Testis (tissue), 3 donors: ENCODE data around the gene MORN4. TPM values are rescaled to one million over a fixed set of nuclear protein-coding genes. Genes with fewer than 3 reads are reported as not detected.

Experiments used
- DNase-seq: peaks from one replicate; pipeline ENCODE4 v3.0.0-alpha.2; 2019
- H3K27ac ChIP-seq, 2 donors: fragments of 200-600 bp; sonication (generic); one replicate each; pipeline ENCODE4 v1.5.1; 2019
- H3K27me3 ChIP-seq: fragments of 200-600 bp; sonication (generic); one replicate; pipeline ENCODE4 v1.5.1; 2019
- H3K36me3 ChIP-seq: fragments of 200-600 bp; sonication (generic); one replicate; pipeline ENCODE4 v1.5.1; 2017; ENCODE audit warnings: low read depth; ENCODE audit errors: missing control alignments
- H3K4me1 ChIP-seq: fragments of 200-600 bp; sonication (generic); one replicate; pipeline ENCODE4 v1.5.1; 2019
- H3K4me3 ChIP-seq, 2 donors: fragments of 200-600 bp; sonication (generic); one replicate each; pipeline ENCODE4 v1.5.1; 2017 to 2019
- H3K9me3 ChIP-seq: fragments of 200-600 bp; sonication (generic); one replicate; pipeline ENCODE4 v1.5.1; 2017
- POLR2A ChIP-seq: fragments of 450-650 bp; IDR thresholded peaks from one replicate; pipeline ENCODE4 v1.6.1; 2017; ENCODE audit warnings: antibody characterized with exemption, mild to moderate bottlenecking, moderate library complexity
- WGBS, 2 donors: methylation state at CpG; one replicate each; pipeline ENCODE4 v1.1.5; 2018; 5-methylcytosine and 5-hydroxymethylcytosine counted together
- intact Hi-C: fragments of 100-400 bp; cut with DNase I; formaldehyde crosslinking; loops from one replicate; pipeline ENCODE4 v1.15.1; 2023; ENCODE audit warnings: low total_unique reads
- polyA plus RNA-seq: library from polyadenylated mRNA; stranded (reverse); fragments of 350-450 nt; fragmentation: Illumina TruSeq; extraction: RNeasy Lipid Tissue Mini Kit (QIAGEN cat#74804); gene quantifications from one replicate; pipeline ENCODE4 v1.2.3, GENCODE V29; 2014; ENCODE audit warnings: low read depth, low replicate concordance; ENCODE audit not compliant: insufficient read depth
- total RNA-seq, 2 donors: library from RNA; depleted of rRNA; stranded (reverse); fragments of >200 nt; gene quantifications; one replicate each; pipeline ENCODE4 v1.2.3, GENCODE V29; 2016
- TF ChIP-seq, protein P1 (sequence below), 3 experiments: fragments of 450-650 bp in 2 of 3; fragments of 200-600 bp in 1 of 3; sonication (generic) in 1 of 3; IDR thresholded peaks; one replicate each; pipeline ENCODE4 v1.5.1; 2016 to 2019; ENCODE audit warnings: antibody characterized with exemption in 3 of 3, mild to moderate bottlenecking in 2 of 3, moderate library complexity in 1 of 3

The MORN4 gene
- total and polyA plus RNA-seq, 3 donors from 2014 or later = 7.1 to 23.3 (median 7.5) TPM

DNA sequence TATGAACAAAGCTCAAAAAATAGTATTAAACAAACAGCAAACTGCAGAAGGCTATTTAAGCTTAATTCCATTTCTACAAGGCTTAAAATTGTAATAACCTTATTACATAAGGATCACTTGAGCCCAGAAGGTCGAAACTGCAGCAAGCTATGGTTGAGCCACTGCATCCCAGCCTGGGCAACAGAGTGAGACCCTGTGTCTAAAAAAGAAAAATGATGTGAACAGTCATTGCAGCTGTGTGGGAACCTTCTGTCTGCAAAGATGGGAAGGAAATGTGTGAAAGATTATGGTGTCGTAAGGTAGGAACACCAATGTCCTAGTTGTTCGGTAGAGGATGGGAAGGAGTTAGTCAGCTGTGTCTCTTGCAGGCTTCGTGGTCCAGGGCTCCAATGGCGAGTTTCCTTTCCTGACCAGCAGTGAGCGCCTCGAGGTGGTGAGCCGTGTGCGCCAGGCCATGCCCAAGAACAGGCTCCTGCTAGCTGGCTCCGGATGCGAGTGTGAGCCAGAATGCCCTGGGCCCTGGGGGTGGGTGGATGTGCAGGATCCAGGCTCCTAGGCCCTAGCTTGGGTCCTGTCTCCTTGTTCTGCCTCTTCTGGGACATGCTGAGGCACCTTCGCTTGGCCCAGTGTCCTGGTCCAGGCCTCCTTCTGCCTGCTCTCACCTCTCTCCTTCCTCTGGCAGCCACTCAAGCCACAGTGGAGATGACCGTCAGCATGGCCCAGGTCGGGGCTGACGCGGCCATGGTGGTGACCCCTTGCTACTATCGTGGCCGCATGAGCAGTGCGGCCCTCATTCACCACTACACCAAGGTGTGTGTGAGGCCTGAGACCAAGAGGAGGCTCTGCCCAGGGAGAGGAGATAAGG is 34.7 kb downstream of the MORN4 start:
- Histone ChIP-seq H3K9me3 (no peaks in the 10 kb centered on the region), H3K4me3 (no peak overlapping the region), H3K27ac (no peak overlapping the region), H3K27me3 (no peaks in the 10 kb centered on the region), H3K36me3 (no peaks in the 10 kb centered on the region), H3K4me1 (no peaks in the 10 kb centered on the region)
- DNase-seq = no peak
- intact Hi-C loops = no loop called here
- TF ChIP-seq, protein P1, sequence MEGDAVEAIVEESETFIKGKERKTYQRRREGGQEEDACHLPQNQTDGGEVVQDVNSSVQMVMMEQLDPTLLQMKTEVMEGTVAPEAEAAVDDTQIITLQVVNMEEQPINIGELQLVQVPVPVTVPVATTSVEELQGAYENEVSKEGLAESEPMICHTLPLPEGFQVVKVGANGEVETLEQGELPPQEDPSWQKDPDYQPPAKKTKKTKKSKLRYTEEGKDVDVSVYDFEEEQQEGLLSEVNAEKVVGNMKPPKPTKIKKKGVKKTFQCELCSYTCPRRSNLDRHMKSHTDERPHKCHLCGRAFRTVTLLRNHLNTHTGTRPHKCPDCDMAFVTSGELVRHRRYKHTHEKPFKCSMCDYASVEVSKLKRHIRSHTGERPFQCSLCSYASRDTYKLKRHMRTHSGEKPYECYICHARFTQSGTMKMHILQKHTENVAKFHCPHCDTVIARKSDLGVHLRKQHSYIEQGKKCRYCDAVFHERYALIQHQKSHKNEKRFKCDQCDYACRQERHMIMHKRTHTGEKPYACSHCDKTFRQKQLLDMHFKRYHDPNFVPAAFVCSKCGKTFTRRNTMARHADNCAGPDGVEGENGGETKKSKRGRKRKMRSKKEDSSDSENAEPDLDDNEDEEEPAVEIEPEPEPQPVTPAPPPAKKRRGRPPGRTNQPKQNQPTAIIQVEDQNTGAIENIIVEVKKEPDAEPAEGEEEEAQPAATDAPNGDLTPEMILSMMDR (IDR thresholded peaks at IDR 0.05) = no peak
- no peak for TF ChIP-seq POLR2A
- 93 to 96% methylated on average over 13 to 19 of the region's 19 CpGs for WGBS, 2 donors

DNA sequence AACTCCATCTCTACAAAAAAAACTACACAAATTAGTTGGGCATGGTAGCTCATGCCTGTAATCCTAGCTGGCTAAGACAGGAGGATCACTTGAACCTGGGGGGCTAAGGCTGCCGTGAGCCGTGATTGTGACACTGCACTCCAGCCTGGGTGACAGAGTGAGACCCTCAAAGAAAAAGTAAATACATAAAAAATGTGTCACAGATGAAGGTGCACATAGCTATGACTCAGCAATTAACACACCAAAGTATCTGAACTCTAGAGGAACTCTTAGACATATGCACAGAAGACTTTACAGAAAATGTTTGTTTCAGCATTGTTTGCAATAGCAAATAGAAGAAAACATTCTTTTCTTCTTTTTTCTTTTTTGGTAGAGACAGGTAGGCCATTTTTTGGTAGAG is 35.5 kb downstream of the MORN4 start:
- intact Hi-C loops = no loop called here
- WGBS, 2 donors = 89 to 95% methylated on average over 2 of the region's 2 CpGs
- H3K4me3 ChIP-seq = no peak overlapping the region

DNA sequence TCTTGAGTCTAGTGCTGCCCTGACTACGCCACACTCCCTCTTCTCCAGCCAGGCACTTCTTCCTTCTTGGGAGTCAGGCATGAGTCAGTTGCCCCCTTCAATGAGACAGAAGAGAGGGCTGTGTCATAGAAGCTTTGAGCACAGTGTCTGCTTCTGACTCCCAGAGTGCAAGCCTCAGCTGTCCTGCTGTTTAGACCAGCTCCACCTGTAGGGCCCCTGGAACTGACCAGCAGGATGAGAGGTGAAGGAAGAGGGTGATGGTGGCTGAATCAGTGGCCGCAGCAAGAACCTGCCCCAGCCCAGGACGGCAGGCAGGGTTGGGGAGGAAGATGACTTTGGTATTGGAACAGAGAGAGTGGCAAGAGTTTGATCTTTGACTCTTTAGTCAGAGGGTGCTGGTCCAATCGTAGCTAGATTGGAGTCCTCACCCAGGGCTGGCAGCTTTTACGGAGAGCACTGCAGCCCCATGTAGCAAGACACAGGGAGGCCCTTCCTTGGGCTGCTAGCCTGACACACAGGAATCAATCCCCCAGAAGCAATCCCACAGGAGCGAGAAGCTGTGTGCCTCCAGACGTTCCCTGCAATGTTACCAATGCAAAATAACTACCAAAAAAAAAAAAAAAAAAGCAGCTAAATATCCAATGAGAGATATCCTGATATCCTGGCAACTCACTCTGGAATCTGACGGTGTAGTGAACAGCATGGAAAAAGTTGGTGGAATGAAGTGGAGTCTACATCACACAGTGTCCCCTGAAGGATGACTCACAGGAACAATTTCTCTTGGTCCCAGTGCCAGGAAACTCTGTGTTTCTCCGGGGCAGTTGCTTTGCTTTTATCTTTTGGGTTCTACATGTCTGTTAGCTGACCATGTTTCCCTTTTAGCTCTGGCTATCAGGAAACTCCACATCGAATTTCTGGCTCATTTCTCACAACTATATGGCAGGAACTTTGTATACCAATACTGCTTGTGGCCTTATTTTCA is 36.9 kb downstream of the MORN4 start:
- Histone ChIP-seq H3K4me3 (no peak overlapping the region), H3K9me3 (no peaks in the 10 kb centered on the region), H3K36me3 (no peaks in the 10 kb centered on the region), H3K4me1 (no peaks in the 10 kb centered on the region), H3K27ac (peak overlapping the region; percentile 68 to 87), H3K27me3 (no peaks in the 10 kb centered on the region)
- DNase-seq = peak; percentile 48
- intact Hi-C loops = no loop called here
- TF ChIP-seq, protein P1 (IDR thresholded peaks at IDR 0.05) = no peak
- no peak for TF ChIP-seq POLR2A
- 49 to 54% methylated on average over 10 of the region's 10 CpGs for WGBS, 2 donors

More for the DNA sequence above, 35.5 kb downstream of the MORN4 start:
- Histone ChIP-seq H3K36me3 (no peaks in the 10 kb centered on the region), H3K9me3 (no peaks in the 10 kb centered on the region), H3K27me3 (no peaks in the 10 kb centered on the region), H3K27ac (no peak overlapping the region), H3K4me1 (no peaks in the 10 kb centered on the region)
- no peak for DNase-seq
- TF ChIP-seq, protein P1 (IDR thresholded peaks at IDR 0.05) = no peak
- no peak for TF ChIP-seq POLR2A

DNA sequence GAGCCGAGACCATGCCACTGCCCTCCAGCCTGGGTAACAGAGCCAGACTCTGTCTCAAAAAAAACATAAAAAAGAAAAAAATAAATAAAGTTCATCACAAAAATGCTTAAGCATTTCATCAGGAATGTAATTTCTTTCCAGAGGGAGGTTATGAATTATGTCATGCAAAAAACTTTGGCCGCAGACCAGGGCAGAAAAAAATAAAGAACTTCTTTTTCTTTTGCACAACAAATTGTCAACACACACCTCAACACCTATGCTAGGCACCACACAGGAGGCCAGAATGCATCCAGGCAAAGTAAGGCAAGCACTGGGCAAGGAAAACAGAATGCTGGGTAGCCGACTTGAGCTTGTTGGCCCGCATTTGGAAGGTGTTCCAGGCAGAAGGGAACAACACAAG is 39.9 kb downstream of the MORN4 start:
- no peak for DNase-seq
- TF ChIP-seq POLR2A = no peak
- TF ChIP-seq, protein P1 (IDR thresholded peaks at IDR 0.05) = no peak
- H3K27me3 ChIP-seq = no peaks in the 10 kb centered on the region
- no peaks in the 10 kb centered on the region for H3K4me1 ChIP-seq
- intact Hi-C loops = no loop called here
- H3K9me3 ChIP-seq = no peaks in the 10 kb centered on the region
- H3K36me3 ChIP-seq = no peaks in the 10 kb centered on the region
- no peak overlapping the region for H3K4me3 ChIP-seq
- H3K27ac ChIP-seq = no peak overlapping the region
- WGBS, 2 donors = 63 to 68% methylated on average over 4 of the region's 4 CpGs
